ENCODE data around the gene ARHGAP9.
A peak's percentile ranks its signal among the peaks of the same experiment; 100 is the strongest.
"Not testable (repeated sequence)": the region's sequence is repeated elsewhere in the genome, so short reads cannot be mapped to it uniquely, and the experiment has no call there.

Gene ARHGAP9

GRCh38 chr12:57456737-57457490 is 22.8 kb downstream of the ARHGAP9 start:
- DNase-seq (ENCODE audit: low spot score), result no peak

GRCh38 chr12:57456145-57456700 is 23.4 kb downstream of the ARHGAP9 start:
- peak; percentile 58 for DNase-seq (ENCODE audit: low spot score)

GRCh38 chr12:57455374-57456144 is 24.1 kb downstream of the ARHGAP9 start:
- DNase-seq (ENCODE audit: low spot score), result no peak

GRCh38 chr12:57454566-57455373 is 24.9 kb downstream of the ARHGAP9 start, which contains the start of gene INHBE:
TSS of gene INHBE (plus strand) at chr12:57455307. CDS start at chr12:57455537, 230 bp downstream.
- DNase-seq (ENCODE audit: low spot score), result no peak

GRCh38 chr12:57454213-57454565 is 25.5 kb downstream of the ARHGAP9 start:
- no peak for DNase-seq (ENCODE audit: low spot score)

- DNase-seq (ENCODE audit: low spot score), result no peak
These were observed 26.6 kb downstream of the ARHGAP9 start for GRCh38 chr12:57452937-57453509.

- DNase-seq (ENCODE audit: low spot score), result no peak
These were observed 27.3 kb downstream of the ARHGAP9 start for GRCh38 chr12:57452181-57452936.

- DNase-seq (ENCODE audit: low spot score), result no peak
These were observed 28.4 kb downstream of the ARHGAP9 start for GRCh38 chr12:57451233-57451778.

GRCh38 chr12:57450057-57450456 is 29.6 kb downstream of the ARHGAP9 start:
- no peak for DNase-seq (ENCODE audit: low spot score)

GRCh38 chr12:57449375-57449774 is 30.3 kb downstream of the ARHGAP9 start:
- DNase-seq (ENCODE audit: low spot score), result no peak

- no peak for DNase-seq (ENCODE audit: low spot score)
These were observed 31.0 kb downstream of the ARHGAP9 start for GRCh38 chr12:57448669-57449068.

GRCh38 chr12:57446292-57446960 is 33.2 kb downstream of the ARHGAP9 start:
- DNase-seq (ENCODE audit: low spot score), result no peak

GRCh38 chr12:57444744-57445143 is 34.9 kb downstream of the ARHGAP9 start:
- DNase-seq (ENCODE audit: low spot score), result no peak

- not testable (repeated sequence) for DNase-seq (ENCODE audit: low spot score)
These were observed 35.3 kb downstream of the ARHGAP9 start for GRCh38 chr12:57444337-57444736.

- DNase-seq (ENCODE audit: low spot score), result no peak
These were observed 37.7 kb downstream of the ARHGAP9 start for GRCh38 chr12:57441846-57442427.

GRCh38 chr12:57441393-57441792 is 38.3 kb downstream of the ARHGAP9 start:
- DNase-seq (ENCODE audit: low spot score), result not testable (repeated sequence)

GRCh38 chr12:57439762-57440266 is 39.9 kb downstream of the ARHGAP9 start:
- DNase-seq (ENCODE audit: low spot score), result no peak

- DNase-seq (ENCODE audit: low spot score), result no peak
These were observed 41.3 kb downstream of the ARHGAP9 start for GRCh38 chr12:57438400-57438799.

GRCh38 chr12:57435293-57435692 is 44.4 kb downstream of the ARHGAP9 start:
- no peak for DNase-seq (ENCODE audit: low spot score)

Data from germinal center (tissue), 1 donor.